Measurements from ENCODE around the gene TMEM132D. TPM values are rescaled to one million over a fixed set of nuclear protein-coding genes. Genes with fewer than 3 reads are reported as not detected.

TMEM132D gene
- total RNA-seq, 1 experiment from 2014 or later, result not detected

GRCh38 chr12:129404556-129404955 lies 499.3 kb downstream of the TMEM132D start:
- Histone ChIP-seq H3K4me1 (ENCODE audit: insufficient read depth, low read length, poor library complexity, severe bottlenecking) (no peaks in the 10 kb centered on the region), H3K36me3 (ENCODE audit: insufficient read depth, low read length, poor library complexity, severe bottlenecking) (no peaks in the 10 kb centered on the region), H3K27me3 (replicated peaks; ENCODE audit: insufficient read depth, low read depth, low read length, poor library complexity) (no peaks in the 10 kb centered on the region), H3K27ac (ENCODE audit: low read depth, low read length, poor library complexity, severe bottlenecking) (no peak overlapping the region), H3K4me3 (ENCODE audit: low read depth, low read length, poor library complexity, severe bottlenecking) (no peak overlapping the region), H3K9me3 (ENCODE audit: low read depth, low read length, poor library complexity, severe bottlenecking) (peaks cover 15% of the 10 kb centered on the region)
- intact Hi-C loops (cut with micrococcal nuclease; ENCODE audit: unreplicated experiment), result no loop called here
- DNase-seq (ENCODE audit: low spot score), result no peak
- CTCF ChIA-PET, result no interaction called here
- POLR2A ChIA-PET (ENCODE audit: low non-redundant PET), result no interaction called here
- no TSS peak for BruUV-seq (replicated peaks)
- TF ChIP-seq EZH2 (IDR thresholded peaks at IDR 0.05; ENCODE audit: borderline replicate concordance, low read depth, low read length, poor library complexity, severe bottlenecking) (no peak), CTCF (conservative IDR thresholded peaks at IDR 0.05; ENCODE audit: low read depth, low read length) (no peak)

- TF ChIP-seq CTCF (conservative IDR thresholded peaks at IDR 0.05; ENCODE audit: low read depth, low read length), result no peak
- Histone ChIP-seq H3K27me3 (replicated peaks; ENCODE audit: insufficient read depth, low read depth, low read length, poor library complexity) (no peaks in the 10 kb centered on the region), H3K36me3 (ENCODE audit: insufficient read depth, low read length, poor library complexity, severe bottlenecking) (no peaks in the 10 kb centered on the region), H3K4me3 (ENCODE audit: low read depth, low read length, poor library complexity, severe bottlenecking) (no peak overlapping the region), H3K4me1 (ENCODE audit: insufficient read depth, low read length, poor library complexity, severe bottlenecking) (no peaks in the 10 kb centered on the region), H3K9me3 (ENCODE audit: low read depth, low read length, poor library complexity, severe bottlenecking) (peaks cover 33% of the 10 kb centered on the region), H3K27ac (ENCODE audit: low read depth, low read length, poor library complexity, severe bottlenecking) (no peak overlapping the region)
- ChIA-PET POLR2A (ENCODE audit: low non-redundant PET) (no interaction called here), CTCF (no interaction called here)
- BruUV-seq (replicated peaks), result no TSS peak
- intact Hi-C loops (cut with micrococcal nuclease; ENCODE audit: unreplicated experiment), result no loop called here
- no peak for DNase-seq (ENCODE audit: low spot score)
These were observed 502.3 kb downstream of the TMEM132D start for GRCh38 chr12:129401572-129401971.

GRCh38 chr12:129394177-129394825 lies 509.5 kb downstream of the TMEM132D start:
- TF ChIP-seq EZH2 (IDR thresholded peaks at IDR 0.05; ENCODE audit: borderline replicate concordance, low read depth, low read length, poor library complexity, severe bottlenecking) (no peak), CTCF (conservative IDR thresholded peaks at IDR 0.05; ENCODE audit: low read depth, low read length) (no peak)
- Histone ChIP-seq H3K9me3 (ENCODE audit: low read depth, low read length, poor library complexity, severe bottlenecking) (peaks cover 19% of the 10 kb centered on the region), H3K4me1 (ENCODE audit: insufficient read depth, low read length, poor library complexity, severe bottlenecking) (no peaks in the 10 kb centered on the region), H3K27me3 (replicated peaks; ENCODE audit: insufficient read depth, low read depth, low read length, poor library complexity) (no peaks in the 10 kb centered on the region), H3K36me3 (ENCODE audit: insufficient read depth, low read length, poor library complexity, severe bottlenecking) (no peaks in the 10 kb centered on the region), H3K4me3 (ENCODE audit: low read depth, low read length, poor library complexity, severe bottlenecking) (no peak overlapping the region), H3K27ac (ENCODE audit: low read depth, low read length, poor library complexity, severe bottlenecking) (no peak overlapping the region)
- no peak for DNase-seq (ENCODE audit: low spot score)
- ChIA-PET CTCF (no interaction called here), POLR2A (ENCODE audit: low non-redundant PET) (no interaction called here)
- BruUV-seq (replicated peaks), result no TSS peak
- intact Hi-C loops (cut with micrococcal nuclease; ENCODE audit: unreplicated experiment), result no loop called here
